ENCODE results near the gene B3GNT8.

The B3GNT8 gene, protein sequence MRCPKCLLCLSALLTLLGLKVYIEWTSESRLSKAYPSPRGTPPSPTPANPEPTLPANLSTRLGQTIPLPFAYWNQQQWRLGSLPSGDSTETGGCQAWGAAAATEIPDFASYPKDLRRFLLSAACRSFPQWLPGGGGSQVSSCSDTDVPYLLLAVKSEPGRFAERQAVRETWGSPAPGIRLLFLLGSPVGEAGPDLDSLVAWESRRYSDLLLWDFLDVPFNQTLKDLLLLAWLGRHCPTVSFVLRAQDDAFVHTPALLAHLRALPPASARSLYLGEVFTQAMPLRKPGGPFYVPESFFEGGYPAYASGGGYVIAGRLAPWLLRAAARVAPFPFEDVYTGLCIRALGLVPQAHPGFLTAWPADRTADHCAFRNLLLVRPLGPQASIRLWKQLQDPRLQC
- total RNA-seq, result 0.36 to 2.1 (median 0.58) reads per million in 4 donors

DNA sequence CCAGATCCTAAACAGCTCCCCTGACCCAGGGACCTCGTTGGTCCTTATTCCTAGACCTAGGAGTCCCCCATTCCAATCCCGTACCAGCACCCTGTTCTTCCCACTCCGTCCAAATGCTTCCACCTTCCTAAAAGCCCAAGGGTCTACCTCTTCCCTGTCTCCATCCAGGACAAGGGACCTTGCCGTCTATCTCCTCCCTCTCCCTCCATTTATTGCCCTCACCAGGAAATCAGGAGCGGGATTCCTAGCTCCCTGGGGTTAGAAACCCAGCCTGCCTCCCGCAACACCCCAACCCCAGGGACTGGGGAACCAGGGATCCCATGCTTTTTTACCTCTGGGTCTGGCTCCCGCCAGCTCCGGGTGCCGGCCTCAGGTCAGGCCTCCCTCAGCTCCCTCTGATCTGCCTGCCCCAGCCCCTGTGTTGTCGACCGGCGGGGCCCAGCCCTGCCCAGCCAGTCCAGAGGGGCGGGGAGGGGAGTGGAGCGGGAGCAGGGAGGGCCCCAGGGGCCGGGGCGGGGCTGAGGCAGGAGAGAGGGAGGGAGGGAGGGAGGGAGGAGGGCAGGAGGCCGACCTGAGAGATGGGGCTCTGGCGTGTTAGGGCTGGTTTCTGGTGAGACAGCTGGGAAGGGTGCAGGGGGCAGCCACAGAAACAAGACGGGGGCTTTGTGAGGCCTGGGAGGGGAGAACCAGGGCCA lies at the start of gene B3GNT8:
Gene B3GNT8, minus strand, starts transcription at position 423 of the 695 bp plus-strand sequence. CDS start 596 bp downstream, outside the sequence.
- peak; percentile 19 to 53 (median 38) for DNase-seq

- DNase-seq, result no peak
Observed at GRCh38 chr19:41476583-41476982, 49.4 kb upstream of the B3GNT8 start.

GRCh38 chr19:41463257-41464256 lies 36.4 kb upstream of the B3GNT8 start:
- DNase-seq, result peak in 1 of 5 donors; percentile 10

DNA sequence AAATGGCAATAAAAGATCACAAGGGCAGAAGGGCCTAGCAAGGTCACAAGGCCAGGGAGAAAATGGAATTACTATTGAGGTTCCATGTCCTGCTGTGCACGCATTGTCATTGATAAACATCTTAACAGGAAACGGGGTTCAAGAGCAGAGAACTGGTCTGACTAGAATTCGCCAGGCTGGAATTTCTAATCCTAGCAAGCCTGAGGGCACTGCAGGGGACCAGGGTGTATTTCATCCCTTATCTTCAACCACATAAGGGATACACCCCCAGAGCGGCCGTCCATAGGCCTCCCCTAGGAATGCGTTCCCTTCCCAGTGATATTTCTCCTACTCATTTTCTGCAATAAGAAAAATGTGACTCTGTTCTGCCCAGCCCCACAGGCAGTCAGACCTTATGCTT lies 35.3 kb upstream of the B3GNT8 start:
- no peak for DNase-seq

DNA sequence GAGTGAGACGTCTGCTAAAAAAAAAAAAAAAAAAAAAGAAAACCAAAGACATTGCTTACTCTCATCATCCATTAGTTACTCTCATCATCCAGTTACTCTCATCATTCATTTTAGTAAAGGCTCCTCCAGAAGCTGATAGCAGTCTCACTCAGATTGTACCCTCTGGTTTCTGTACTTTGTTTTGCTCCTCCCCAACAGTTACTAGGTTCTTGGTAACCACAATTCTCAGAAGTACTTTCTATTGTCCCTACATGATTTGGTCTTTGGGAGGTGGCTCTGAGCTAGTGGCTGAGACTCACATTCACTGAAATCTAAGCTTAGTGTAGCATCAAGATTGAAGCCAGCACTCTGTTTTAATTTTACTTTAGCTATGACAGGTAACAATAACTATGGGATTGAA lies 30.1 kb upstream of the B3GNT8 start:
- DNase-seq, result peak in 1 of 5 donors; percentile 79

GRCh38 chr19:41456342-41456918 lies 29.3 kb upstream of the B3GNT8 start:
- no peak for DNase-seq

- no peak for DNase-seq
Observed at GRCh38 chr19:41455936-41456335, 28.8 kb upstream of the B3GNT8 start.

DNA sequence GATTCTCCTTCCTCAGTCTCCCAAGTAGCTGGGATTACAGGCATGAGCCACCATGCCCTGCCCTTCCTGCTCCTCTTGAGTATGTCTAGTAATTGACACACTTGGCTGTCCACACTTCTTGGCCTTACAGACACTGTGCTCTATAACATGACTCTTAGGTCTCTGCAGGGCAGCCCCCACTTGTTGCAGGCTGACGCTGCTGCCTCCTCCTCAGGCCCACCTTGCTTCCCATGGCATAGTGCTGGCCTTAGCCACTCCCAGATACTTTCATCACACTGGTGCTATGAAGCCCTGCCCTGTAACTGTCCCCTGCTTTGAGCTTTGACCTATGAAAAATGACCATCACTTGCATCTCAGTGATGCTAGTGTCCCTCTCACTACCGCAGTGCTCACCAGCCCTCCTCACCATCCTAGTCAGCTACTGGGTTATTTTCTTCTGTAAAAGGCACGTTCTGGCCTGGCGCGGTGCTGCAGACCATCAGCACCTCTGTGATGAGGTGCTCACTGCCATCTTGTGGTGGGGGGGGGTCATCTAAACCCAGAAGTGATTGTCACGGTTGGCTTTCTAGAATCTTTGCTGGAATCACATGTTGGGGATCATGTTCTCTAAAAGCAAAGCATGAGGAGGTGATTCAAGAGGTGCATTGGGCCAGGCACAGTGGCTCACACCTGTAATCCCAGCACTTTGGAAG lies 25.6 kb upstream of the B3GNT8 start:
- DNase-seq, result no peak

GRCh38 chr19:41449865-41450178 lies 22.6 kb upstream of the B3GNT8 start:
- no peak for DNase-seq

GRCh38 chr19:41449079-41449864 lies 22.1 kb upstream of the B3GNT8 start:
- DNase-seq, result peak; percentile 42 to 65 (median 59)

DNA sequence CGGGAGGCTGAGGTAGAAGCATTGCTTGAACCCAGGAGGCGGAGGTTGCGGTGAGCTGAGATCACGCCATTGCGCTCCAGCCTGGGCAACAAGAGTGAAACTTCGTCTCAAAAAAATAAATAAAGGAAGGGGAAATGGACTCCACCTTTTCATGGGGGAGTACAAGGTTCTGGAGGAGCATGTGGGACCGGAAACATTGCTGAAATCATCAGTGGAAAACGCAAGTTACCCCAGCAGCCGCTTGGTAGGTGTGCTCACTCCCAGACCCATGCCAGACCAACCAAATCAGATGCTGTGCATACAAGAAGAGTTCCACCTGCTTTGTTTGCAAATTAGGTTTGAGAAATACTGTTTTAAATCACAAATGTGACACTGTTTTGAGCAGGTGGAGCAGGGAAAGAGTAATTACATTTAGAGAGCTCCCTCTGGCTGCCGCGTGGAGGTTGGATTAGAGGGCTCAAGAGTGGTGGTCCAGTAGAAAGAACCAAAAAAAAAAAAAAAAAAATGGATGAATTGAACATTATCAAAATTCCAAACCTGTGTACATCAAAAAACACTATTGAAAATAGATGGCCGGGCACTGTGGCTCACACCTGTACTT lies 20.7 kb upstream of the B3GNT8 start:
- DNase-seq, result no peak

DNA sequence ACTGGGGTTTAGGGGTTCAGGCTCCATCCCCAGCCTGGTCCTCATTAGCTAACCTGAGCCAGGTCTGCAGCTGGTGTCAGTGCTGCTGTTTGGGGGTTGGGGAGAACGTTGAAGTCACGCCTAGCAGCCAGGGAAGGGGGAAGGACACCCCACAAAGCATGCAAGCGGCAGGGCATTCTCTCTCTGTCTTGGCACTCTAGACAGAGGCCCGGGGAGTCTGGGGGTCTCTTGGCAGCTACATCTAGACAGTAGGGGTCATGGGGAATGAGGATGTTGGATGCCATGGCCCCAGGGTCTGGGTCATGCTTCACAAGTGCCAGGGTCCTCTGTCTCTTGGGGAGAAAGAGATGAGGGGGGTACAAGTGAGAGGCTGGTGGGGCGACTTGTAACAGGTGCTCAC lies 18.4 kb upstream of the B3GNT8 start:
- no peak for DNase-seq

- DNase-seq, result no peak
Observed at GRCh38 chr19:41443813-41444455, 16.8 kb upstream of the B3GNT8 start.

DNA sequence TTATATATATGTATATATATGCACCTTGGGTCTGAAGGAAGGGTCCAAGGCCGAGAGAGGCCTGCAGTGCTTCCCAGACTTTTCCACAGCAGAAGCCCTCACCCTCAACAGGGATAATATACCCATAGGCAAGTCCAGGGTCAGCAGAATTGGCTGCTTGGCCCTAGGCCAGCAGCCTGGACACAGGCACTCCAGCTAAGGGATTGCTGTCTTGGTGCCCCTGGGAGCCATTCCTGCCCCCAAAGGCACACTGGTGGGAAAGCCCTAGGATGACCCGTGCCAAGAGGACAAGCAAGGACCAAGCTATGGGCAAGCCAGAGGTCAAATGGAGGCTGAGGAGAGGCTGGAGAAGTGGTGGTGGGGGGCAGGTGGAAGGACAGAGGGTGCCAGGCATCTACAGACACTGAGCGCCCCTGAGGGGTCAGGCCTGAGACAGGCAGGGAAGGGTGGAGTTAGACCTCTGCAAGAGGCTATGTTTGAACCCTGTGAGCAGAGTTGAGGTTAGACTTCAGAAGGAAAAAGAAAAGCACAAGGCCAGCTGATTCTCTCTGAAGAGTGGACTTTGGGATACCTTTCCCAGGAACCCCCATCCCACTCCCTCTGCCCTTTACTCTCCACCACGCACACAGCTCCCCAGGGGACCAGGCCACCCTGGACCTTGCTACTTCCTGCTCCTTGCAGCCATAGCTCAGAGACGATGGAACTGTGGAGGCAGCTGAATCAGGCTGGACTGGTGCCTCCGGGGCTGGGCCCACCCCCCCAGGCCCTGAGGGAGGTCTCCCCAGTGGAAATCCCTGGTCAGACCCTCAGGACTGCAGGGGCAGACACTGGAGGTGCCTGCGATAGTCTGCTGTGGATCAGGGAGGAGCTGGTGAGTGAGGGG lies 15.5 kb upstream of the B3GNT8 start, which contains the start of gene ERICH4:
Gene ERICH4, plus strand, starts transcription at position 684 of the 883 bp plus-strand sequence. Its CDS starts 14 bp downstream, at position 698.
- no peak for DNase-seq

DNA sequence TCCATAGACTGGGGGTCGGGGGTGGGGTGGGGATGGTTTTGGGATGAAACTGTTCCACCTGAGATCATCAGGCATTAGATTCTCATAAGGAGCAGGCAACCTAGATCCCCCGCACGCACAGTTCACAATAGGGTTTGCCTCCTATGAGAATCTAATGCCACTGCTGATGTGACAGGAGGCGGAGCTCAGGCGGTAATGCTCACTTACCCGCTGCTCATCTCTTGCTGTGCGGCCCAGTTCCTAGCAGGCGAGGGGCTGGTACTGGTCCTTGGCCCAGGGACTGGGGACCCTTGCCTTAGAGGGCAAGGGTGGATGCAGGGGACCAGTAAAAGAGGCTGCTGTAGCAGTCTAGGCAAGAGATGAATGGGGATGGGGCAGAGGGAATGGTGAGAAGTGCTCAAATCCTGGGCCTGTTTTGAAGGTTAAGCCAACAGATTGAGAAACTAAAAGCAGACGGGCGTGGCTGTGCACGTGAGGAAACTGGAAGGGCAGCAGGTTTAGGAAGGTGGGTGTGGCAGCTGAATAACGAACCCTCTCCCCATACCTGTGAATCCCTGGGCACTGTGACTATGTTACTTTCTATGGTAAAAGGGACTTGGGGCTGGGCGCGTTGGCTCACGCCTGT lies 14.3 kb upstream of the B3GNT8 start:
- DNase-seq, result no peak

GRCh38 chr19:41439441-41440222 lies 12.5 kb upstream of the B3GNT8 start, which contains the start of gene DMAC2:
DMAC2 (minus strand) TSS chr19:41439912; CDS start chr19:41439899, 13 bp downstream.
- DNase-seq, result peak; percentile 80 to 97 (median 91)

DNA sequence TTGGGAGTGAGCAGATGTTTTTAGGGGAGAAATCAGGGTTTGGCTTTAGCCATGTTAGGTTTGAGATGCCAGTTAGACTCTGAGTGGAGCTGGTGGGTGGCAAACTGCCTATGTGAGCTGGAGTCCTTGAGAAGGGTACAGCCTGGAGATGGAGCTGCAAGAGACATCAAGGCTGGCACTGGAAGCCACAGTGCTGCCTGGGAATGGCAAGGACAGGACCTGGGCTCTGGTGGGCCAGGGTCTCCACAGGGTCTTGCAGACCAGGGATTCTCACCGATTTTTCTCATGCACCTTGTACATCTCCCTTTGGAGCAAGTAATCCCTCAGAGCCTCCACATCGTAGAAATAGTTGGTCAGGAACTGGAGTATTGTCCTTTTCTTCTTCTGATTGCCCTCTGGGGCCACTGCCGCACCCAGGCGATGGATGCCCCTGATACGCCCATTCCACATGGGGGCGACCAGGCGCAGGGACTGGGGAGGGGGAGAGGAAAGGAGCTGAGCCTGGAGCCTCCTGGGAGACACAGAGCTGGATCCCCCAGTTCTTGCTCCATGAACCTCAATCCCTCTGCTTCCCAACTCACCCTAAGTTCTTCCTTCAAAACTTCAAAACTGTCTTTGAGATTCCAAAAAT lies 10.9 kb upstream of the B3GNT8 start:
- DNase-seq, result no peak
